Effector CD8-positive, alpha-beta T cell (primary cell): ENCODE results near the gene OPCML.

Experiments used
- DNase-seq: peaks from one replicate; lab custom pipeline; 2025; lab: John Stamatoyannopoulos, UW

The OPCML gene

DNA sequence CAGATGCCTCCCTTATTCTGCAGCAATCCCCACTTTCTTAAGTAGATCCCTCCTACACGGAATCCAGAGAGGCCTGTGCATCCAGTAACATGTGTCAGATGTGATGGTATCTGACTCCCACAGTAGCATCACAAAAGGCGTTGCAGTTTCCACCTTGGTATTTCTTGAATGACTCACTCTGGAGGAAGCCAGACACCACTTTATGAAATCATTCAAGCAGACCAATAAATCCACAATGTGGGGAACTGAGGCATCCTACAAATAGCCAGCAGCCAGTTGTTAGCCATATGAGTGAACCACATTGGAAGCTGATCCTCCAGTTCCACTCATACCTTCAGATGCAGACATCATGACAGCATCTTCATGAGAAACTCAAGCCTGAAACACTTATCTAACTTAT lies 798.1 kb downstream of the OPCML start:
- no peak for DNase-seq

GRCh38 chr11:132728026-132728425 lies 804.3 kb downstream of the OPCML start:
- DNase-seq, result no peak

GRCh38 chr11:132721526-132721925 lies 810.8 kb downstream of the OPCML start:
- DNase-seq, result no peak

GRCh38 chr11:132719684-132720083 lies 812.6 kb downstream of the OPCML start:
- DNase-seq, result no peak

DNA sequence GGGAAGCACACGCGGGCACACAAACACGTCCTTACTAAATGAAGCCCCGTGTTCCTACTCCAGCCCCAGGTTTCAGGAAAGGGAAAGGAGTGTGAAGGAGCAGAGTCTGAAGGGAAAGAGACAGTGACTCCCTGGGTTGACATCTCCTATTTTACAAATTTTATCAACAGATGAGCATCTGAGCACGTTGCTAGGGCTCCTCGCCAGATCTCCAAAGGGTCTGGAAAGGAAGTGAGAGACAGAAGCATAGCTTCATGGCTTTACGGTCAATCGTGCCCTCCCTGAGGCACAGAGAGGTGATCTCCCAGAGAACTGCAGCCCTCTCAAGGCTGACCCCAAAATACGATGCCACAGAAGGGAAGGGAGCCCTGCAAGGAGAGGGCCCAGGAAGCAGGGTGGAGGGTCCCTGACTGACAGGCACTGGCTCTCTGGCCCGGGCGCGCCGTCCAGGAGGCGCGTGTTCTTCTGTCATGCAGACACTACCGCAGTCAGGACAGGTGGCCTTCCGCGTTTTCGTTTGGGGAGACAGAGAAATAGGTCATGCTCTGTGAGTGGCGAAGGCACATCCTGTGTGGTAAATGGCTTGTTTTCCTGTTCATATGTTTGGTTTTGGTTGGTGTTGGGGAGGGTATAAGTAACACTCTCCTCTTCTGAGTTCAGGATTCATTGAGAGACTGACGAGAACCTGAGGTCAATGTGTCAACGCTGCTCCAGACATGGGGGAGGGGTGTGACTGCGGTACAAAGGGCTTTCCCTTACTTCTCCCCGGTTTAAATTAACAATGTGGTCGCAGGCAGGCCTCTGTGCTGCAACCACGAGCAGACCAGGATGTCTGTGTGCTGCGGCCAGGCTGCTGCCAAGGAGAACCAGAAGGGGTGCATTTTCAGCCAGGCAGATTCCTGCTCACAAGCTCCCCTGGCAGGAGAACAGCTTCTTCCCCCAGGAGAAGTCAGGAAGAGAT lies 813.3 kb downstream of the OPCML start:
- DNase-seq, result no peak

DNA sequence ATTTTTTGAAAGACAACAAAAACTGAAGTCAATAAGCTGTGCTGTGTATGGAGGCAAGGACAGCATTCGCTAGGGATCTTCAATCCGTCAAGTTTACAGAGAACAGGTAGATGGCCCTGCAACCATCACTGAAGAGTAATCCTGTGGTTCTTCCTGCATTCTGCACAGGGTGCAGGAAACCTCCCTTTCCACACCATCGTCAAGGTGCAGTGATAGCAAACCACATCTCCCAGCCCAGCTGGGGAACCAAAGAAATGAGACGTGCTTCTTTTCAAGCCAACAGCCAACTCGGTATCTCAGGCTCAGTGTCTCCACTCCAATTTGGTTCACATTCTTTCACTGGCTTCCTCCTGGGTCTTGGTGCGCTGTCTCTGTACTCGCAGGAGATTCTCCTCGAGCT lies 814.5 kb downstream of the OPCML start:
- DNase-seq, result no peak

DNA sequence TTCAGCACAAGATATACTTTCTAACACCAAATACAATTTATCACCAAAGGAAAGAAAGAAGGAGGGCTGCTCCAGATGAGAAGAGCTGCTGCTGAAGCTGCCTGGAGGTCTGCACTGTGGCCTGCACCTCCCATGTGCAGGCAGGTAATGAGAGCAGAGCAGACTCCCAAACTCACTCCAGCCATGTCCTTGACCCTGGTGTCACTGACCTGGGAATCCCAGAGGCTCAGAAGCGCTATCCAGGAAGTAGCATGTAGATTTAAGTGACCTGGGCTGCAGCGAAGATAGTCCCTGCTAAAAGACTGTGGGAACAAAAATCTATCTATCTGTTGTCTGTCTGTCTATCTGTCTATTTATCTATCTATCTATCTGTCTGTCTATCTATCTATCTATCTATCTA lies 816.3 kb downstream of the OPCML start:
- DNase-seq, result no peak

DNA sequence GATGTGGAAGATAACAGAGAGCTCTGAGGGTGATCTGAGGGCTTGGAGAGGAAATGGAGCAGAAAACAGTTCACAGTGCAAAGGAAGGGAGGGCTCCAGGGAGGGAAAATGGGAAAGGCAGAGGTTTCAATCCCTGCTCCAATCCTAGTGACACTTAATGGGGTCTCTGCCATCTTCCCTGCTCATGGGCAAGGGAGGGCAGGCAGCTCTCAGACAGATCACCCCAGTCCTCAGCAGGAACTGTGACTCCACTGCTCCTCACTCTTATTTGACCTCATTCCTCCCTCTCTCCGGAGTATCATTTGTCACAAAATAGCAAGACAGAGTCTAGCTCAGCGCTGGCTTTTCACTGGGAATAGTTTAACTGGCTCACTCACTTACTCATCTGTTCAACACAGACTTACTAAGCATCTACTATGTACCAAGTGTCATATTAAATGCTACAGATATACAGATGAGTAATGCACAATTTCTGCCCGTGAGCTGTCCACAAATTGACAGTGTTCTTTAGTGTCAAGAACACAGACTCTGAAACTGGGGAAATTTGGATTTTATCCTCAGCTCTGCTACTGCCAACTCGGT lies 817.4 kb downstream of the OPCML start:
- DNase-seq, result no peak

DNA sequence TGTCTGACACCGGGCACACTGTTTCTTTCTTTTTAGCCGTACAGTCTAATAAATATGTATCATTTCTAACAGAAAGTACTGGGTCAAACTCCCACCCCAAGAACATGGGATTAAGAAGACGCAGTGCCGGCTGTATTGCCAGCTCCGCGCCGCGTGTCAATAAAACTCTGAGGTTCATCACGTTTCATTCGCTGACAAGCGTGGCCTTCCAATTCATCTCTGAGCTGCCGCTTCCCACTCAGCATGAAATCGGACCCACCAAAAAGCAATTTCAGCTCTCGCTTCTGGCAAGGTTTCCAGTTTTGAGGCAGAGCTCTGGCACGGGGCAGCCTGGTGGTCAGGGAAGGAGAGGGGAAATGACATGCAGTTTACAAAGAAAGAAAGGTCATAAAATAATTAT lies 819.8 kb downstream of the OPCML start:
- DNase-seq, result no peak

DNA sequence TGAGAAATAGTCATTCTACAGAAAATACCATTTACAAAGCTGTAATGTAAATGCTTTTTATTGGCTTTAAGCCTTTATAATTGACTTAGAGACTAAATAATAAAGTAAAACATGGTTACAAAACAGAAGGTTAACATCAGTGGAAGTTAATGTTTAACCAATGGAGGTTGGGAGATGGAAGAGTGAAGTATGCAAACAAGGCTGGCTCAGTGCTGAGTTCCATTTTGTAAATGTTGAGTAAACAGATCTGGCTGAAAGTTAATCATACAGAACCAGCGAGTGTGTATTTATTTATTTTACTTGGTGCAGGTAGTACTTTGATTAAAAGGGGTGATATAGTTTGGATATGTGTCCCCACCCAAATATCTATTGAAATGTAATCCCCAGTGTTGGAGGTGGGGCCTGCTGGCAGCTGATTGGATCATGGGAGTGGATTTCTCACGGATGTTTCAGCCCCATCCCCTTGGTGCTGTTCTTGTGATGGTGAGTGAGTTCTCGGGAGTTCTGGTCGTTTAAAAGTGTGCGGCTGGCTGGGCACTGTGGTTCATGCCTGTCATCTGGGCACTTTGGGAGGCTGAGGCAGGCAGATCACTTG lies 827.4 kb downstream of the OPCML start:
- DNase-seq, result no peak

- no peak for DNase-seq
Measured at GRCh38 chr11:132692891-132693290, 839.4 kb downstream of the OPCML start.

- DNase-seq, result no peak
Measured at GRCh38 chr11:132691848-132692550, 840.3 kb downstream of the OPCML start.

- no peak for DNase-seq
Measured at GRCh38 chr11:132686886-132687285, 845.4 kb downstream of the OPCML start.

- no peak for DNase-seq
Measured at GRCh38 chr11:132685174-132685611, 847.1 kb downstream of the OPCML start.

- DNase-seq, result no peak
Measured at GRCh38 chr11:132683602-132684001, 848.7 kb downstream of the OPCML start.

DNA sequence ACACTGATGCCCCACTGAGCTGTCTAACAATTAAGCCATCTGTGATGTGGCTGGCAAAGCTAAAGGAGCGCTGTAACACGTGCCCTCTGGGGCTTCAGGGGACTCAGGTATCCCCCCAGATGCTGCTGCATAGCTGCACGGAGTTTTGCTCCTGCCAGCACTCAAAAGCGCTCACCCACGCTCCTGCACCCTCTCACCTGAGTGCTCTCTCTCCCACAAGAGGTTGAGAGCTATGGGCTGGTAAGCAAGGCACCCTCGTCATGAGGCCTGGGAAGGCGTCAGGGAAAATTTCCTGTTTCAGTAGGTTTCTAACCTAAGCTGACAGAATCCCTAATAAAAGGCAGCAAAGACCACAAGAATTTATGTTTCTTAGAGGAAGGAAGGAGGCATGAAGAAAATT lies 850.3 kb downstream of the OPCML start:
- DNase-seq, result no peak

DNA sequence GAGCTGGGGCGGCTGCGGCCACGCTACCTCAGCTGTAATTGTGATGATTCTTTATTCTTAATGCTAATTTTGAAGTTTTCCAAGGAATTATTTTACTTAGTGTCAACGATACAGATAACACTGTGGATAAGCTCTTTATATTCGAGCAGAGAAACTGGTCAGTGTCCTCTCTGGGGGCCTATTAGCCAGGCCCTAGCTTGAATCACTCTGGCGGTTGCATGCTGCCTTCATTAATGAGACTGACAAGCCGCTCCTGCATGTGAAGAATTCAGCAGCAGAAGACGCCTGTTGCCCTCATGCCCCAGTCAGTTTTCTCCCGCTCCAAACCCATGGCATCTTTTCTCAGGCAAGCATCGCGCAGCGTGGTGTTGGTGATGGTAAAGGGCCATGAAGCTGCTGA lies 851.7 kb downstream of the OPCML start:
- DNase-seq, result no peak

DNA sequence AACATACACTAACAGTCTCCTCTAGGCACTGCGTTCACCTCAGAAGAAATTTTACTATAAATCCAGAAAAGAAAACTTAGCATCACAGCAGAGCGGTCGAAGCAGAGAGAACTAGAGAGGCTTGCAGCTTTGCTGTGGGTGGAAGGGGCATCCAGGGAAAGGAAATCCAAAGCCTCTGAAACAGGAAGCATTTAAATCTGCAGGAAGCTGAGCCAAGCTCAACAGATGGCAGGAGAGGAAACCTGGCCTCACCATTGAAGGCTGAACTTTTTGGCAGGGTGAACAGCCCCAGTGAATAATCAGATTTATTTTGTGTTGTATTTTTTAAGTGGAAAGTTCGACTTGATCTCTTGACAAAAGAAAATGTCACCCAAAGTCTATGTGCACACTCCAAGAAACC lies 858.1 kb downstream of the OPCML start:
- no peak for DNase-seq

DNA sequence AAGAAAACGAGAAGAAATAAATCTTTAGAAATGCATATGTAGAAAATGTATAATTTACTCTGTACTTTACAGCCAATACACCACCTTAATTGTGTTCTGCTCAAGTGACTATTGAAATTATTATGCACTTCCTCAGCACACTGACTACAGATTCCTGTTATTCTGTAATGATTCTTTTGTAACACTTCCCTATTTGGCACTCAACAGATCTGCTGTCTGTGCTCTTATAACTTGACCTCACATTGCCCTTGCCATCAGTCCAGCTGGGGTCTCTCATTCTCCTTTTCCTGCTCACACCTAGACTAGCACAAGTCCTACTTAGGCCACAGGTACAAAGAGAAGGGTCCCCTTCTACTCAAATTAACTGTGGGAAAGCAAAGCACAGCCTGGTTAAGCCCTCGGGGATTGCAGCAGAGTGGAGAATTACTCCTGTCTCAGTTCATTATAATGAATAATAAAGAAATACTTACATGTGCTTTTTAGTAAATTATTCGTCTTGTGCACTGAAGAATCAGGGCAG lies 860.4 kb downstream of the OPCML start:
- DNase-seq, result no peak

DNA sequence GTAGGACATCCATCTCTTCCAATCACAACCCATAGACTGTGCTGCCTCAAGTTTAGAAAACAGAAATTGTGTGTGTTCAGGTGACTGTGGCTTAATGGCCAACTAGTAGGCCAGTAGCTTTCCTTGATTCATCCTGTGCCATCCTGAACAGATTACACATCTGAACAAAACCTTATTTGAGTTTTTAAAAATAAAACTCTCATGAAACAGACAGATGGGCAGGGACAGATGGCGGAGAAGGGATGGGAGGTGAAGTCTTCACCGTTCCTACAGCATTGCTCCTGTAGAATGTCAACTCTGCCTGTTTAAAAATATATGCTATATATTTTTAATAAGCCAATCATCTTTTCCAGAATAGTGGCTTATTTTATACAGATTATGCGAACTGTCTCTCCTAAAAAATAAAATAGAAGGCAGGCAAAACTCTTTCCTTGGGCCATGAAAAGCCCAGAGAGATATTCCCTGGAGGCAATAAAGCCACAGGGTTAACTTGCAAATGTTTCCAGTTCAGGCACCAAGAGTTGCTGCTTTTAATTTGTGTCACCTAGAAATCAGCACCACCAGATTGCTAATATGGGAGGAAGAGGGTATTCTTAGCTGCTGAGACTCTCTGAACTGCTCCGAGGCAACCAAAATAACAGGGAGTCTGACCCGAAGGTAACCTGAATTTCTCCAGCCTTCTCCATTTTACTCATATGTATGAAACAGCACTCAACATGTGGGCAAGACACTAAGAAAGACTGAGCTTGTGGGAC lies 861.2 kb downstream of the OPCML start:
- no peak for DNase-seq

GRCh38 chr11:132669949-132670348 lies 862.4 kb downstream of the OPCML start:
- DNase-seq, result no peak
